Measurements from ENCODE around the gene RUNX2. TPM values are rescaled to one million over a fixed set of nuclear protein-coding genes. Genes with fewer than 3 reads are reported as not detected.

Gene RUNX2
- total RNA-seq, 1 experiment from 2014 or later: 7.0 TPM

GRCh38 chr6:45681860-45682511 lies 353.9 kb downstream of the RUNX2 start:
- no peaks in the 10 kb centered on the region for H3K36me3 ChIP-seq (ENCODE audit: control insufficient read depth, insufficient read depth, low read length)
- peaks cover 13% of the 10 kb centered on the region for H3K4me1 ChIP-seq (ENCODE audit: control insufficient read depth, insufficient read depth, low read length)
- ChIA-PET POLR2A (no interaction called here), CTCF (no interaction called here)
- intact Hi-C loops (cut with micrococcal nuclease; ENCODE audit: unreplicated experiment) (no loop called here), in situ Hi-C loops (cut with HindIII; ENCODE audit: low pct_unique_long_range_greater_than_20kb, low sequenced_read_pairs) (no loop called here)
- TF ChIP-seq REST (IDR thresholded peaks at IDR 0.05; ENCODE audit: insufficient read depth in 1 of 2, low read depth in 2 of 2, low read length in 1 of 2) (no peak), CTCF (IDR thresholded peaks at IDR 0.05) (no peak), TCF7L2 (IDR thresholded peaks at IDR 0.05; ENCODE audit: low read depth, low read length) (no peak), SIN3A (IDR thresholded peaks at IDR 0.05; ENCODE audit: borderline replicate concordance, insufficient read depth, low read depth, low read length) (no peak), POLR2AphosphoS5 (IDR thresholded peaks at IDR 0.05; ENCODE audit: low read depth, low read length) (no peak)
- no peak overlapping the region for H3K4me3 ChIP-seq (ENCODE audit: low read depth in 2 of 2, low read length in 2 of 2)
- H3K27me3 ChIP-seq (ENCODE audit: control insufficient read depth, insufficient read depth, low read length): no peaks in the 10 kb centered on the region
- no peak overlapping the region for H3K27ac ChIP-seq (ENCODE audit: low read length)
- peaks cover 7% of the 10 kb centered on the region; the same call in 1 of the 2 replicates for H3K9me3 ChIP-seq (ENCODE audit: control insufficient read depth, insufficient read depth, low read depth, low read length)
- no TSS peak for BruUV-seq (replicated peaks)
- ATAC-seq (no peak), DNase-seq (ENCODE audit: low read depth, low spot score) (no peak)

GRCh38 chr6:45684476-45684875 lies 356.3 kb downstream of the RUNX2 start:
- TF ChIP-seq TCF7L2 (IDR thresholded peaks at IDR 0.05; ENCODE audit: low read depth, low read length) (no peak), POLR2AphosphoS5 (IDR thresholded peaks at IDR 0.05; ENCODE audit: low read depth, low read length) (no peak), REST (IDR thresholded peaks at IDR 0.05; ENCODE audit: insufficient read depth in 1 of 2, low read depth in 2 of 2, low read length in 1 of 2) (no peak), SIN3A (IDR thresholded peaks at IDR 0.05; ENCODE audit: borderline replicate concordance, insufficient read depth, low read depth, low read length) (no peak), CTCF (IDR thresholded peaks at IDR 0.05) (no peak)
- H3K4me1 ChIP-seq (ENCODE audit: control insufficient read depth, insufficient read depth, low read length): no peaks in the 10 kb centered on the region
- no peak overlapping the region for H3K4me3 ChIP-seq (ENCODE audit: low read depth in 2 of 2, low read length in 2 of 2)
- no peaks in the 10 kb centered on the region for H3K36me3 ChIP-seq (ENCODE audit: control insufficient read depth, insufficient read depth, low read length)
- H3K27ac ChIP-seq (ENCODE audit: low read length): no peak overlapping the region
- ChIA-PET POLR2A (no interaction called here), CTCF (no interaction called here)
- ATAC-seq (no peak), DNase-seq (ENCODE audit: low read depth, low spot score) (no peak)
- peaks cover 7% of the 10 kb centered on the region; the same call in 1 of the 2 replicates for H3K9me3 ChIP-seq (ENCODE audit: control insufficient read depth, insufficient read depth, low read depth, low read length)
- BruUV-seq (replicated peaks): no TSS peak
- in situ Hi-C loops (cut with HindIII; ENCODE audit: low pct_unique_long_range_greater_than_20kb, low sequenced_read_pairs) (no loop called here), intact Hi-C loops (cut with micrococcal nuclease; ENCODE audit: unreplicated experiment) (no loop called here)
- H3K27me3 ChIP-seq (ENCODE audit: control insufficient read depth, insufficient read depth, low read length): no peaks in the 10 kb centered on the region
